Esophagus muscularis mucosa (tissue), 4 donors: ENCODE results near the gene TUBB2B.

Experiments
- EP300 ChIP-seq: sonication (generic); formaldehyde crosslinking; IDR thresholded peaks from one replicate; pipeline ENCODE4 v1.6.1; 2017; ENCODE audit warnings: antibody characterized with exemption
- POLR2A ChIP-seq: fragments of 450-650 bp; IDR thresholded peaks from one replicate; pipeline ENCODE4 v1.6.1; 2017; ENCODE audit warnings: antibody characterized with exemption, moderate library complexity, mild to moderate bottlenecking, low read depth
- TF ChIP-seq, protein P1 (sequence below), 3 experiments: fragments of 200-600 bp in 2 of 3; fragments of 450-650 bp in 1 of 3; sonication (generic) in 2 of 3; IDR thresholded peaks; one replicate each; pipeline ENCODE4 v1.5.1; 2017 to 2019; ENCODE audit warnings: antibody characterized with exemption in 3 of 3, mild to moderate bottlenecking in 2 of 3, moderate library complexity in 1 of 3

DNA sequence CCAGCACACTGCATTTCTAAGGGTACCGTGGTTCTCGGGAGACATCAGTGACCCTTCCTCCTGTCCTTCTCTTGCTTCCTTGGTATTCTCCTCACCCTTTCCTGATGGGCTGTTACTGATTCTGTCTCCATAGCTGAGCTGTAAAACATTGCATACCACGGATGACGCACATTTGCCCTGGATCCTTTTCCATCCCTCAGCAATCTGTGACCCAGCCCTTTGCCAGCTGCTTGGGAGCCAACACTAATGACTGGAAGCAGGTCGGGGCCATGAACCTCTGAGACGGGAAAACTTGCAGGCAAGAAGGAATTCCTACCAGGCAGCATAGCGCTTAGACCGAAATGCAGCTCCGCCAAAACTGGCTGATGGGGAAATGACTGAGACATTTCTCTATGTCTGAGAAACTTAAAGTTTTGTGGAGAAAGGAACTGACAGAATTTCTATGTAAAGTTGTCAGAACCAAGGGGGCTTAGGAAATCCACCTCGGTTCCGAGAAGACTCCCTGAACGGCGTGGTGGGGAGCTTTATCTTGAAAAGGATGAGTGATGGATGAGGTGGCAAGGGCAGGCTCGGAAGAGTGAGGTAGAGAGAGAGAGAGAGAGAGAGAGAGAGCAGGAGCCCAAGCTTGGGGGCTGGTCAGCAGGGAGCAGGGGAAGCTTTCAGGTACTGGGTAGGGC is 19.2 kb downstream of the TUBB2B start:
- TF ChIP-seq, protein P1, sequence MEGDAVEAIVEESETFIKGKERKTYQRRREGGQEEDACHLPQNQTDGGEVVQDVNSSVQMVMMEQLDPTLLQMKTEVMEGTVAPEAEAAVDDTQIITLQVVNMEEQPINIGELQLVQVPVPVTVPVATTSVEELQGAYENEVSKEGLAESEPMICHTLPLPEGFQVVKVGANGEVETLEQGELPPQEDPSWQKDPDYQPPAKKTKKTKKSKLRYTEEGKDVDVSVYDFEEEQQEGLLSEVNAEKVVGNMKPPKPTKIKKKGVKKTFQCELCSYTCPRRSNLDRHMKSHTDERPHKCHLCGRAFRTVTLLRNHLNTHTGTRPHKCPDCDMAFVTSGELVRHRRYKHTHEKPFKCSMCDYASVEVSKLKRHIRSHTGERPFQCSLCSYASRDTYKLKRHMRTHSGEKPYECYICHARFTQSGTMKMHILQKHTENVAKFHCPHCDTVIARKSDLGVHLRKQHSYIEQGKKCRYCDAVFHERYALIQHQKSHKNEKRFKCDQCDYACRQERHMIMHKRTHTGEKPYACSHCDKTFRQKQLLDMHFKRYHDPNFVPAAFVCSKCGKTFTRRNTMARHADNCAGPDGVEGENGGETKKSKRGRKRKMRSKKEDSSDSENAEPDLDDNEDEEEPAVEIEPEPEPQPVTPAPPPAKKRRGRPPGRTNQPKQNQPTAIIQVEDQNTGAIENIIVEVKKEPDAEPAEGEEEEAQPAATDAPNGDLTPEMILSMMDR (IDR thresholded peaks at IDR 0.05), result no peak
- TF ChIP-seq POLR2A (no peak), EP300 (no peak)
